HG03175 (cell line): ENCODE measurements around the gene SCAMP4.
A peak's percentile ranks its signal among the peaks of the same experiment; 100 is the strongest.
"Not testable (repeated sequence)": the region's sequence is repeated elsewhere in the genome, so short reads cannot be mapped to it uniquely, and the experiment has no call there.

ENCODE experiments used
- ATAC-seq: cut with Tn5 transposase; IDR thresholded peaks from one replicate; pipeline ENCODE4 v1.9.1; 2021; ENCODE audit warnings: mild to moderate bottlenecking, moderate library complexity; ENCODE audit not compliant: unreplicated experiment

SCAMP4 gene

DNA sequence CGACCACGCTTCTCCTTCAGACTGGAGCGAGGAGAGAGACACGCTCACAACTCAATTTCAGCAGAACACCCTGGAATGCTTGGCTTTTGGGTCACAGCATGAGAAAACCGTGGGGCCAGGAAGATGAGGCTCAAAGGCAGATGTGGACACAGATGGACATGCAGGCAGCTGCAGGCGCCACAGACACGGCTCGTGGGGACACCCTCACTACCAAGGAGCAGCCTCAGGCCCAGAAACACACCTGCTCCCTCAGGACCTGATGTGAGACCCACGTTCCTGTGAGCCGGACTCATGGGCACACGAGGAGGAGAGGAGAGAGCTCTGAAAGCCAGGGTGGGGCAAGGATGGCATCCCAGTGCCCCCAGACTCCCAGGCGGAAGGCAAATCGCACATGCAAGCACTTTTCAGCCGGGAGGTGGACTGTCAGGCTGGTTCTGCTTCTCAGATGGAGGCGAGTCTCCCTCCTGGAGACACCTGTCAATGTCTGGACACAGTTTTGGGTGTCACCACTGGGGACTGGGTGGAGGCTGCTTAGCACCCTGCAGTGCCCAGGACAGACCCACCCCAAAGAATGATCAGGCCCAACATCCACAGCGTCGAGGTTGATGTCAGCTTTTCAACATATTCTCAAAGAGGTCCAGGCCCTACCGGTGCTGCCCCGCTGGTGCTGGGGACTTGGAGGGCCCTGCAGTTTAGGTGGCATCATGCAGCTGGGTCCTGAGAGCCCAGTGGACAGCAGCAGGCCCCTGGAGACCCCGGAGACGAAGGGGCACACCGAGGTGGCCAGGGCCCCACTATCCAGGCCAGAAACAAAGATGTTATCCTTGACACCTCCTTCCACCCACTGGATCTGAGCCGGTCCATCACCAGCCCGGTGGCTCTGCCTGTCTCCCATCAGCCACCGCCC, 22.2 kb upstream of the SCAMP4 start:
- ATAC-seq = no peak

DNA sequence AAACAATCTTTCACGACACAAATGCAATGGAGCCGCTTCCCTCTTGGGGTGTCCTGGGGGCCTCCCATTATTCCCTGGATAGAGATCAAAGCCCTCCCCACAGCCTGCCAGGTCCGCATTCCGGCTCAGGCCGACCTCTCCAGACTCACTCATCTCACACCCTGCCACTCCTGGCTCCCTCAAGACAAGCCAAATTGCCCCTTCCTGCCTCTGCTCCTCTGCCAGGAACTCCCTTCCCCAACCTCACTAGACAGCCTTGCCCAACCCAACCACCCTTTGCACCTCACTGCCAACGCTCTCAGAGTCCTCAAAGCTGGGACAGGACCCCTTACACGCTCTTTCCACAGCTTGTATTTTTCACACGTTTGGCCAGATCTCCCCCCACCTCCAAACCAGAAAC, 21.4 kb upstream of the SCAMP4 start:
- ATAC-seq = no peak

DNA sequence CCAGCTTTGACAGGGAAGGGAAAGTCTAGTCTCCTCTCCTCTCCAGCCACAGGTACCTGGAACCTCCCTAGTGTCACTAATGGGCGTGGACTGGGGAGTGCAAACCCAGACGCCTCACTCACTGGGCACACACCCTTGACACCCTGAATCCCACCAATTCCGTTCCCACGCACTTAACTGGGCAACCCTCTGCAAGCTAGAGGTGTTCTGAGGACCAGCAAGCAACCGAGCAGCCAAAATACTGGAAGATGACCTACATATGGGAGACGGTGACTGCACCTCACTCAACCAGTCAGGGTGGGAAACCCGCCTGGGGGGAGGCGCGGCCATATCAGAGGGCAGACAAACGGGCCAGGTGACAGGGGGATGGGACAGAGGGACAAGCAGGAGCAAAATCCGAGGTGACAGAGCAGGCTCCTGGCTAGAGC, 20.9 kb upstream of the SCAMP4 start:
- no peak for ATAC-seq

DNA sequence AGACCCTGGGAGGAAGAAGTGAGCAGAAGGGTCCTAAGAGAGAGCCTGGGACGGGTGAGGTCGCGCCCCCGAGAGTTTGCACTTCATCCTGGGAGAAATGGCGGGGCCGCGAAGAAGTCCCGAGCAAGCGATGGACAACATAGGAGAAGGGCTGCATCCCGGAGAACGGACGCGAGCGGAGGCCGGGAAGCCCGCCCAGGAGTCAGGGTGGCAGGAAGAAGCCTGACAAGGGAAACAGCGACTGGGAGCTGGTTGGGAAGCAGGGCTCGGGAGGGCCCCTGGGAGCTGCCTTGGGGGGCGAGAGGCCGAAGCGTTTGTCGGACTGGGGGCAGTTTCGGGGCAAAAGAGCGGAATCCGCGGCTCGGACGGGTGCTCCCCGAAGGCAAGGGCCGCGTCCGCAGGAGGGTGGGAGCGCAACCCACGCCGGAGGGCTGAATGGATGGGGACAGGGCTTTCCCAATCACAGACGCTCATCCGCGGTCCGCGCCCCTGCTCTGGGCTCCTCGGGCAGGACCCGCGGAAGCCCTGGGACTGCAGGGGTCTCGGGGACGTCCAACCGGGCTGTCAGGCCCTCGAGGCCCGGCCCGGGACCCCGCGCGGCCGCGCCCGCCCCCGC, 20.4 kb upstream of the SCAMP4 start:
- no peak for ATAC-seq

DNA sequence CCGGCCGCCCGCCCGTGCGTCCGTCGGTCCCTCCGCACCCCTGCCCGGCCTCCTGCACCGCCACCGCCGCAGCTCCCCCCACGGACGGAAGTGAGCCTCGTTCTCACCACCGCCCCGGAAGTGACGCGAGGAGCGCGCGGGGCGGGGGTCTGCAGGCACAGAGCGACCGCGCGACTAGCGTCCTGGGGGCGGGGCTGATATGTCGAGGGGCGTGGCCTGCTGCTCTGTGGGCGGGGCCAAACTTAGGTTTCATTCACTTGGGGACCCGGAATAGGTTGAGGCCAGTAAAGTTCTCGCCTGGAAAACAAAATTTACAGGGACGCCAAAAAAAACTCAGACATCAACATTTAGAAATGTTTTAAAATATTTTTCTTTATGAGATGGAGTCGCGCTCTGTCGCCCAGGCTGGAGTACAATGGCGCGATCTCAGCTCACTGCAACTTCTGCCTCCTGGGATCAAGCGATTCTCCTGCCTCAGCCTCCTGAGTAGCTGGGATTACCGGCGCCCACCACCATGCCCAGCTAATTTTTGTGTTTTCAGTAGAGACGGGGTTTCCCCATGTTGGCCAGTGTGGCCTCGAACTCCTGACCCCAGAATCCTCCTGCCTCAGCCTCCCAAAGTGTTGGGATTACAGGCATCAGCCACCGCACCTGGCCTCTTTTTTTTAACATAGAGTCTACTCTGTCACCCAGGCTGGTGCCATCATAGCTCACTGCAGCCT, 19.6 kb upstream of the SCAMP4 start, which contains the start of gene ABHD17A:
Gene ABHD17A (minus strand): TSS at position 99 of the 722 bp plus-strand sequence. CDS start 3,930 bp downstream, outside the sequence.
- ATAC-seq = peak; percentile 72

DNA sequence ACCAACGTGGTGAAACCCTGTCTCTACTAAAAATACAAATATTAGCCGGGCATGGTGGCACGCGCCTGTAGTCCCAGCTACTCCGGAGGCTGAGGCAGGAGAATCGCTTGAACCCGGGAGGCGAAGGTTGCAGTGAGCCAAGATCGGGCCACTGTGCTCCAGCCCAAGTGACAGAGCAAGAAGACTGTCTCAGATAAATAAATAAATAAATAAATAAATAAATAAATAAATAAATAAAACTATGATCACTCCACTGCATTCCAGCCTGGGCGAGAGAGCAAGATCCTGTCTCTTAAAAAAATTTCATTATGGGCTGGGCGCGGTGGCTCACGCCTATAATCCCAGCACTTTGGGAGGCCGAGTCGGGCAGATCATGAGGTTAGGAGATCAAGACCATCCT, 18.8 kb upstream of the SCAMP4 start:
- ATAC-seq = not testable (repeated sequence)

DNA sequence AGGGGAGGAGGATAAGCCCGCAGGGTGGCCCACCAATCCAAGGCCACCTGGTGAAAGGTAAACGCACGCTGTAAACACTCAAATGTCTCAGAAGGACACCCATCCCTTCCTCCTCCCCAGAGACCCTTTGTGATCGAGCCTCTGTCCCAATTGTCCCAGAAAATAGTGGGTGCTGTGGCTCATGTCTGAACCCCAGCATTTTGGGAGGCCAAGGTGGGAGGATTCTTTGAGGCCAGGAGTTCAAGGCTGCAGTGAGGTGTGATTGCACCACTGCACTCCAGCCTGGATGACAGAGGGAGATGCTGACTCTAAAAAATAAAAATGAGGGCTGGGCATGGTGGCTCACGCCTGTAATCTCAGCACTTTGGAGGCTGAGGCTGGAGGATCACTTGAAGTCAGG, 16.8 kb upstream of the SCAMP4 start:
- ATAC-seq = no peak

DNA sequence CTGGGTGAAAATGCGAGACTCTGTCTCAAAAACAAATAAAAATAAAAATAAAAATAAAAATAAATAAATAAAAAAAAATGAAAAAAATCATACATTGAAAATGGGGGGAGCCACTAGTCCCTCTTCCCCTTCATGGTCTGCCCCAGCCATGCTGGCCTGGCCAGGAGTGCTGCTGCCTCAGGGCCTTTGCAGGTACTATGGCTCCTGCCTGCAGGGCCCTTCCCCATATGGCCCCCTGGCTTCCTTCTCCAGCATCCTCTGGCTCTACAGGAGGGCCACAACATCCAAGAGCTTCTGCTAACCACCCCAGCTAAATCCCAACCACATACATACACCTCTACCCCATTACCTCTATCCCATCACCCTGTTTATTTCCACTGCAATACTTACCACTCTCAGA, 15.3 kb upstream of the SCAMP4 start:
- no peak for ATAC-seq

DNA sequence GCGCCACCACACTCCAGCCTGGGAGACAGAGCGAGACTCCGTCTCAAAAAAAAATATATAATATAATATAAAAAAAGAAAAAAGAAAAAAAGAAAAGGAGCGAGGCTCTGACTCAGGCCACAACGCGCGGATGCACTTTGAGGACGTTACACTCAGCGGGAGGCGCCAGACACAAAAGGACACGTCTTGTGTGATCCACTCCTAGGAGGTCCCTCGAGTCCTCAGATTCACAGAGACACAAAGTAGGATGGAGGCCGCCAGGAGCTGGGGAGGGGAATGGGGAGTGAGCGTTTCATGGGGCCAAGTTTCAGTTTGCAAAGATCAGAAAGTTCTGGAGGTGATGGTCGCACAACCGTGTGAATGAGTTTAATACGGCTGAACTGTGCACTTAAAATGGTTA, 11.4 kb upstream of the SCAMP4 start:
- no peak for ATAC-seq

DNA sequence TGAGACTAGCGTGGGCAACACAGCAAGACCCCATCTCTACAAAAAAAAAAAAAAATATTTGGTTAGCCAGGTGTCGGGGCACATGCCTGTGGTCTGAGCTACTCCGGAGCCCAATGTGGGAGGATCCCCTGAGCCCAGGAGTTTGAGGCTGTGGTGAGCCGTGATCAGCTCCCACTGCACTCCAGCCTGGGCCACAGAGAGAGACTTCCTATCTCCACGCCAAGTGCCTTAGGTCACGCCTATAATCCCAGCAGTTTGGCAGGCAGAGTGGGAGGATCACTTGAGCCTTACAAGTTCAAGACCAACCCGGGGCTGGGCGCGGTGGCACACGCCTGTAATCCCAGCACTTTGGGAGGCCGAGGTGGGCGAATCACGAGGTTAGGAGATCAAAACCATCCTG, 8.7 kb upstream of the SCAMP4 start:
- ATAC-seq = no peak

DNA sequence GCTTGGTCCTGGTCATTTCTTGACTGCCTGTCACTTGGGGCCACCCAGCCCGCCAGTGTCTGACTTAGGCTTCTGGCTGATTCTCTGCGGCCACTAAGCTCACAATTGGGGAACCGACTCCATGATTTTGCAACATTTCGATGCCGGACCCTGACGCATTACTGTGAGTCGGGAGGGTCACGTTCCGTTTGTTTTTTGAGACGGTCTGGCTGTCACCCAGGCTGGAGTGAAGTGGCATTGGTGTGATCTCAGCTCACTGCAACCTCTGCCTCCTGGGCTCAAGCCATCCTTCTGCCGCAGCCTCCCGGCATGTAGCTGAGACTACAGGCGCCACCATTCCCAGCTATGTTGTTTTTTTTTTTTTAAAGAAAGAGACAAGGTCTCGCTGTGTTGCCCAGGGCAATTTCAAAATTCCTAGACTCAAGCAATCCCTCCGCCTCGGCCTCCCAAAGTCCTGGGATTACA, 3.2 kb upstream of the SCAMP4 start:
- ATAC-seq = no peak

DNA sequence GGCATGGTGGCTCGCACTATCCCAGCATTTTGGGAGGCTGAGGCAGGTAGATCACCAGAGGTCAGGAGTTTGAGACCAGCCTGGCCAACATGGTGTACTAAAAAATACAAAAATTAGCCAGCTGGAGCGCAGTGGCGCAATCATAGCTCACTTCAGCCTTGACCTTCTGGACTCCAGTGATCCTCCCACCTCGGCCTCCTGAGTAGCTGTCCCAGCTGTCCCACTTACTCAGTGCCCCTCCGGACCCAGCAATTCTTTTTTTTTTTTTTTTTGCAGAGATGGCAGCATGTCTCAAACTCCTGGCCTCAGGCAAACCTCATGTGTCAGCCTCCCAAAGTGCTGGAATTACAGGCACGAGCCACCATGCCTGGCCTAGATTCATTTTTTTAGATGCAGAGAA, 2.3 kb upstream of the SCAMP4 start:
- no peak for ATAC-seq

DNA sequence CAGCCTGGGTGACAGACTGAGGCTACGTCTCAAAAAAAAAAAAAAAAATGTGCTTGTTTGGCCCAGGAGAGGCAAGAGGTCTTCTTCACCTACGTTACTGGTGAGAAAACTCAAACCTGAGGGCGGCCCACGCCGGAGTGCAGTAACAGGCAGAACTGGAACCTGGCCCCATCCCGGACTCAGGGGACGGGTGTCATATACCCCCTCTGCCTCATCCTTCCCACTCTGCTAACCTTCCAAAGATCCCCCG, 414 bp upstream of the SCAMP4 start:
- ATAC-seq = no peak

DNA sequence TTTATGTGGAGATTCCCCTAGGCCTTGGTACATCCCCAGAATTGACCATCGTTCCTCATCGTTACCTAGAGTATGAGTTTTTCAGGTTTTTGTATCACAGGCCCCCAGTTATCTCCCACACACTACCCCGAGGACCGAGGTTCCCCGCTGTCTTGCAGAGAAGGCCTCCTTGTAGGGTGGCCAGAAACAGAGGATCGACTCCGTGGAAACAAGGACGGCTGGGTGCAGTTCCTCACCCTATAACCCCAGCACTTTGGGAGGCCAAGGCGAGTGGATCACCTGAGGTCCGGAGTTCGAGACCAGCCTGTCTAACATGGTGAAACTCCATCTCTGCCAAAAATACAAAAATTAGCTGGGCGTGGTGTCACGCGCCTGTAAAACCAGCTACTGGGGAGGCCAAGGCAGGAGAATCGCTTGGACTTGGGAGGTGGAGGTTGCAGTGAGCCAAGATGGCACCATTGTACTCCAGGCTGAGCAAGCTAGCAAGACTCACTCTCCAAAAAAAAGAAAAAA, 720 bp downstream of the SCAMP4 start:
- ATAC-seq = no peak

DNA sequence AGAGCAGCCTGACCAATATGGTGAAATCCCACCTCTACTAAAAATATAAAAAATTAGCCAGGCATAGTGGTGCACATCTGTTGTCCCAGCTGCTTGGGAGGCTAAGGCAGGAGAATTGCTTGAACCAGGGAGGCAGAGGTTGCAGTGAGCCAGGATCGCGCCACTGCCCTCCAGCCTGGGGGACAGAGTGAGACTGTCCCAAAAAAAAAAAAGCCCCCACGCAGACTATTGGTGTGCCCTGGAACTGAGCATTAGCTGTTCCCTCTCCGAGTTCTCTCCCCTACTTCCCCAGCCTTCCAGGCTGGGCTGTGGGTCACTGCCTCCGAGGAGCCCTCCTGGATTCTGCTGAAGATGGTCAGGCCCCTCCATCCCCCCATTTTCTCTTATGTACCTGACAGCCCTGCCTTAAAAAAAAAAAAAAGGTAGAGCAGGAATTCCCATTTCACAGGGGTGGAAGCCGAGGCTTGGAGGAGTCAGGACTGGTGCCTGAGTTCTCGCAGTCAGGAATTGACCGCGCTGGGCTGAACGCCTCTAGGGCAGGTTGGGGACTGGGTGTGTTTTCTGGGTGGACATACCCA, 1.9 kb downstream of the SCAMP4 start:
- ATAC-seq = no peak

DNA sequence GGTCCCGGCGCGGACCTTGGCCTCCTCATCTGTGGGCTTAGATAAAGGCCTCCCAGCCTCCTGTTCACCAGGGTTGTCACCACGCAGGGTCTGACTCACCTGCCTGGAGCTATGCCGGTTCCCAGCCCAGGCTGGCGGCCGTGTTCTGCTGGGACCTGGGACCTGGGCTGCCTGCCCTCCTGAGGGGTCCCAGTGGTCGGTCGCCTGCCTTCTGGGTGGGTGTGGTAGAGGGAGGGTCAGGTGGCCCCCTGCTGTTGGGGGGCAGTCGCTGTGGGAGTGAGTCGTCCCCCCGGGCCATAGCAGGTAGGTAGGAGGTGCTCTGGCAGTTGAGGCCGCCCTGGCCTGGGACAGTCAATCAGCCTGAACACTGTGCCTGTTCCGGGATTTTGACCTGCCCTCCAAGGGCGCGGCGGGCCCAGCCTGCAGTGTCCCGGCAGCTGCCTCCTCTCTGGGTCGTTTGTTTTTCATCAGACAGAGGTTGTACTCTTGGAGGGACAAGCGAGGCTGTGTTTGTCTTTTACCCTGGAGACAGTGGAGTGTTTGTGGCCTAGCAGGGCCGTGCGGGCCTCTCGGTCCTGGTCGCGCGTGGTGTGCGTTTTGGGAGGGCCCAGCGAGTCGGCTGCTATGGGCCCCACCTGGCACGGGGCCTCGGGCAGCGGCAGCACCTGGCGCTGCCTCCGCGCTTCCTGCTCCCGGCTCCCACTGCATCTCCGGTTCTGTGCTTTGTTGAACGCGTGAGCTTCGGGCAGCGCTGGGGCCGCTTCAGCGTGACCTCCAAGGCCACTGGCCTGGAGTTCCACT, 2.6 kb downstream of the SCAMP4 start:
- ATAC-seq = no peak

DNA sequence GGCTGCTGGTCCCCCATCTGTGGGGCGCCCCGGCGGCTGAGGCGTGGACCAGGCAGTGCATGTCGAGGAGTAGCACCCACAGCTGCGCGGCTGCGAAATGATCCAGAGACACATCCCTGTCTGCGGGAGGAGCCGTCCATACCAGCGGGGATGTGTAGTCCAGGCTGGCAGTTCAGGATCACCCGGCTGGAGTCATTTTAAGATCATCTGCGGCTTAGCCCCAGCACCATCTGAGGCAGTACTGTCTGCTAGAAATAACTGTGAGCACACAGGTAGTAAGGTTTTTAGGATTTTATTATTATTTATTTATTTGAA, 3.1 kb downstream of the SCAMP4 start:
- ATAC-seq = no peak

DNA sequence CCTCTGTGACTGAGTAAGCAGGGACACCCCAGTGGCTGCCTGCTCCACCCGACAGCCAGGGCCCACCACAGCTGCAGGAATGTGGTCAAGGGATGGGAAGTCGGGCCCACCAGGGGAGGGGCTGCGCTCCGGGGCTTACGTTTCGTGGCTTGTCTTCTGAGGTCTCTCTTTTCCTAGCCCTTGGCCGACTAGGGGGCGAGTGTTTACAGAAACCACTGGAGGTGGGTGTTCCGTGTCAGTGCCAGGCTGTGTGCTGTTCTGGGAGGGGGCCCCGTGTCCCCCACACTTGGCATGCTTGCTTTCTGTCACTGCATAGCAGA, 4.5 kb downstream of the SCAMP4 start:
- ATAC-seq = no peak

DNA sequence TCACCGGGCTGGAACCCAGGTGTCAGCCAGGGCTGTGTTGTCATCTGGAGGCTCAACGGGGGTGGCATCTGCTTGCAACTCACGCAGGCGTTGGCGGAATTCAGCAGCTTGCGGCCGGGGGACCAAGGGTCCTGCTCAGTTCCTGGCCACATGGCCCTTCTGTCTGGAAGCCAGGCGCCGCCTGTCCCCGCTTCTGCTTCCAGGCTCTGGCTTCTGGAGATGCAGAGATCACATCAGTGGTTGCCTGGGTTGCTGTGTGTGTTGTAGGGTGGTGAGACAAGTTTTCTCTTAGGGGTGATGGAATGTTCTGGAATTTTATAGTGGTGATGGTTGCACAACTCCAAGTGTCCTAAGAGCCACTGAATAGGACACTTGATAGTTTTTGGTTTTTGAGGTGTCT, 5.0 kb downstream of the SCAMP4 start:
- ATAC-seq = no peak

DNA sequence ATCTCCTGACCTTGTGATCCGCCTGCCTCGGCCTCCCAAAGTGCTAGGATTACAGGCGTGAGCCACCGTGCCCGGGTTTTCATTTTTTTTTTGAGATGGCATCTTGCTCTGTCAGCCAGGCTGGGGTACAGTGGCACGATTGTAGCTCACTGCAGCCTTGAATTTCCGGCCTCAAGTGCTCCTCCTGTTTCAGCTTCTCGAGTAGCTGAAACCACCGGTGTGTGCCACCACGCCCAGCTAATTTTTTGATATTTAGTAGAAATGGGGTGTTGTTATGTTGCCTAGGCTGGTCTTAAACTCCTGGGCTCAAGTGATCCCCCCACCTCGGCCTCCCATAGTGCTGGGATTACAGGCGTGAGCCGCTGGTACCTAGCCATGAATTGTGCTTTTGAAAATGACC, 5.9 kb downstream of the SCAMP4 start:
- ATAC-seq = no peak

DNA sequence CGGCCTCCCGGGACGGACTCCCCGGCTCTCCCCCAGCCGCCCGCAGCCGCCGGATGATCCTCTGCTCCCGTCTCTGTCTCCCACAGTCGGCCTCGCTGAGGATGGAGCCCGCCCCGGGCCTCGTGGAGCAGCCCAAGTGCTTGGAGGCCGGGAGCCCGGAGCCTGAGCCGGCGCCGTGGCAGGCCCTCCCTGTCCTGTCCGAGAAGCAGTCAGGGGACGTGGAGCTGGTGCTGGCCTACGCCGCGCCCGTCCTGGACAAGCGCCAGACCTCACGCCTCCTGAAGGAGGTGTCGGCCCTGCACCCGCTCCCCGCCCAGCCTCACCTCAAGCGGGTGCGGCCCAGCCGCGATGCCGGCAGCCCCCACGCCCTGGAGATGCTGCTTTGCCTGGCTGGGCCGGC, 6.8 kb downstream of the SCAMP4 start:
- no peak for ATAC-seq
